GM12874 (cell line): ENCODE data around the gene MAVS.

ENCODE experiments used
- TF ChIP-seq, protein P1 (sequence below): IDR thresholded peaks from 2 replicates; pipeline ENCODE4 v1.5.1; 2011; ENCODE audit warnings: low read depth, mild to moderate bottlenecking, control low read depth, low read length, moderate library complexity; ENCODE audit not compliant: insufficient read depth

The MAVS gene

DNA sequence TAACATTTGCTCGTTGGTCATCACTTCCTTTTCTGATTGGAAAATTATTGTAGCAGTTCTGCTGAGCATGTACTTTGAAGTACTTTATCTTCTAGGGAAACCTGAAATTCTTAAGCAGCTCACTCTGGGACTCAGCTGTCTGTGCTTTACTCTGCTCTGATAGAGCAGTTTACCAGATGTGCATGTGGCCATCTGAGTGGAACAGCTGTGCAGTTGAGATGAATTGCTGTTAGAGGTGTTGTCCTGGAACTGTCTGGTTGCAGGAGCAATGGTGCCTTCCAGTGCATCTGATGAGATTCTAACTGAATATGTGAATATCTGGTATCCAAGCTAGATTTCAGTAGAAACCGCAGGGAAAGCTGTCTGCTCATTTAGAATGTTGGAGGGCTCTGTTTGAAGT is 69.7 kb downstream of the MAVS start:
- TF ChIP-seq, protein P1, sequence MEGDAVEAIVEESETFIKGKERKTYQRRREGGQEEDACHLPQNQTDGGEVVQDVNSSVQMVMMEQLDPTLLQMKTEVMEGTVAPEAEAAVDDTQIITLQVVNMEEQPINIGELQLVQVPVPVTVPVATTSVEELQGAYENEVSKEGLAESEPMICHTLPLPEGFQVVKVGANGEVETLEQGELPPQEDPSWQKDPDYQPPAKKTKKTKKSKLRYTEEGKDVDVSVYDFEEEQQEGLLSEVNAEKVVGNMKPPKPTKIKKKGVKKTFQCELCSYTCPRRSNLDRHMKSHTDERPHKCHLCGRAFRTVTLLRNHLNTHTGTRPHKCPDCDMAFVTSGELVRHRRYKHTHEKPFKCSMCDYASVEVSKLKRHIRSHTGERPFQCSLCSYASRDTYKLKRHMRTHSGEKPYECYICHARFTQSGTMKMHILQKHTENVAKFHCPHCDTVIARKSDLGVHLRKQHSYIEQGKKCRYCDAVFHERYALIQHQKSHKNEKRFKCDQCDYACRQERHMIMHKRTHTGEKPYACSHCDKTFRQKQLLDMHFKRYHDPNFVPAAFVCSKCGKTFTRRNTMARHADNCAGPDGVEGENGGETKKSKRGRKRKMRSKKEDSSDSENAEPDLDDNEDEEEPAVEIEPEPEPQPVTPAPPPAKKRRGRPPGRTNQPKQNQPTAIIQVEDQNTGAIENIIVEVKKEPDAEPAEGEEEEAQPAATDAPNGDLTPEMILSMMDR = no peak

DNA sequence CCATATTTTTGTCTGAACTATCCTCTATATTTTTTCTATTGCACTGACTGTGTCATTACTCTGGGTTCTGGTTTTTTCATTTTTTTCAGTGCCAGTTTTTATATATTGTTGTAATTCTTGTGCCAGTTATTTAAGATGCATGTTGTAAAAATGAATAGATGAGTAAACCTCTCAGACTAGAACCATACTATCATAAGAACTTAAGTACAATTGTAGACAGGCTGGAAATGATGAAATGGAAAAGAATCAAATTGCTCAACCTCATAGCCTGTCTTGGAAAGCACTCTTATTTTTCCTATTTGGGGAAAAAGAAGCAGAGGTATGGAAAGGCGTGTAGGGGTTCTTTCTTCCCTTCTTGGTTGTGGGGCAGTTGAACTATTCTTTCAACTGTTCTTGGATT is 72.7 kb downstream of the MAVS start:
- TF ChIP-seq, protein P1 = no peak

DNA sequence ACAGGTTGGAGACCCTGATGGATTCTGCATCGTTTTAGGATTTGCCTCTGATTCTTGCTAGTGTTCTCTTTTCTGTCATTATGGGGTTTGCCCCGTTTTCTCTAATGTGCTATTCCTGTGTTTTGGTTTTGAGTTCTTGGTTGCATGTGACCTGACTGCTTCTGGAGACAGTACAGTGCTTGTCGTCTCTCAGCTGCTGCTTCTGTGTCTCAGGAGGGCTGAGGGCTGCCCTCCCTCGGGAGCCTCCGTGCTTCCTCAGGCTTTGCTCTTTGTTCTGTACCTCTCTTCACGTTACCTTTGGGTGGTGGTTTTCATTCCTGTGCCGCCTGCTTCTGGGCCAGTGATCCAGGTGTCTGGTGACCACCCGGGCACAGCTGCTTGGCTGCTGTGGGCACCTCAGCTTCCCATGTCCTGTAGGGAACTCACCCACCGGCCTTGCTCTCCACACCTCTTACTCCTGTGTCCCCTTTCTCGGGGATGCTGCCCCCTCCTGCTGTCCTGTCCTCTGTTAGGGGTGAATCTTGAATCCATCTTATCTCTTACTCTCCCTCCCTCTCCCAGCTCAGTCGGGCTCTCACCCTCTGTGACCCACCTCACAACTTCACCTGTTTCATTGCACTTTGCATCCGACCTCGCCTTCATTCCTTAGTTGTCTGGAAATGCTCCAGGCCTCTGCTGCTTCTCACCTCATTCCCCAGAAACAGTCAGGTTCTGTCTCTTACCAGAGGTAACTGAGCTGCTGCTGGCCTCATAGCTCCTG is 75.8 kb downstream of the MAVS start:
- TF ChIP-seq, protein P1 = no peak

DNA sequence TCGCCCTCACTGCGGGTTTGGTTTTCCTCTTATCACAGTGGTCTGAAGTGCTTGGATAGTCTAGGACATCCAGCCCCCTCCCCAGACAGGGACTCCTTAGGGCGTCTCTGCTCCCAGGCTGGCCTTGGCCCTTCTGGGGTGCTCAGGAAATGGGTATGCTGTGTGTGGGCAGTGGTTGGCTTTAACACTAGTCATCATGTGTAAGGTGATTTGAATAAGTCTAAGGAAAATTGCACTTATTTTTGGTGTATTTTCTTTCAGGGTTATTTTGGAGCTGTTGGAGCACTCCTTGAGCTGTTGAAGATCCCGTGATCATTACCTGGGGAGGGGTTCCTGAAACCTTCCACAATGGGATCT is 76.3 kb downstream of the MAVS start:
- TF ChIP-seq, protein P1 = no peak

DNA sequence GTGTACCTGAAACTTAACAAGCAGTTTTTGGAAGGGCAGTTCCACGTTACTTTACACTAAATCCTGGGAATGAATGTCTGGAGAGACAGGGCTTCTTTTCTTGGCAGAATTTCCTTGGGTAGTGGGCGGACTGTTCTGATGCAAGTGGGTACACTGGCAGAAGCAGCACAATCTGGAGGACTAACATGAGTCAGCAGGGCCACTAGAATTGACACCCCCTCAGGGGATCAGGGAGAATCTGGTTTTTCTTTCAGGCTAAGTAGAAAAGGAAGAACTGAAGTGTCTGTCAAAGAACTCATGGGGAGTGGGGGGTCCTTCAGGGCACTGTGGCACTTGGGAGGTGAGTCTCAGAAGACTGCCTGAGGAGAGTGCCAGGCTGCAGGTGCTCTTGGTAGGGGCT is 77.2 kb downstream of the MAVS start:
- TF ChIP-seq, protein P1 = no peak

DNA sequence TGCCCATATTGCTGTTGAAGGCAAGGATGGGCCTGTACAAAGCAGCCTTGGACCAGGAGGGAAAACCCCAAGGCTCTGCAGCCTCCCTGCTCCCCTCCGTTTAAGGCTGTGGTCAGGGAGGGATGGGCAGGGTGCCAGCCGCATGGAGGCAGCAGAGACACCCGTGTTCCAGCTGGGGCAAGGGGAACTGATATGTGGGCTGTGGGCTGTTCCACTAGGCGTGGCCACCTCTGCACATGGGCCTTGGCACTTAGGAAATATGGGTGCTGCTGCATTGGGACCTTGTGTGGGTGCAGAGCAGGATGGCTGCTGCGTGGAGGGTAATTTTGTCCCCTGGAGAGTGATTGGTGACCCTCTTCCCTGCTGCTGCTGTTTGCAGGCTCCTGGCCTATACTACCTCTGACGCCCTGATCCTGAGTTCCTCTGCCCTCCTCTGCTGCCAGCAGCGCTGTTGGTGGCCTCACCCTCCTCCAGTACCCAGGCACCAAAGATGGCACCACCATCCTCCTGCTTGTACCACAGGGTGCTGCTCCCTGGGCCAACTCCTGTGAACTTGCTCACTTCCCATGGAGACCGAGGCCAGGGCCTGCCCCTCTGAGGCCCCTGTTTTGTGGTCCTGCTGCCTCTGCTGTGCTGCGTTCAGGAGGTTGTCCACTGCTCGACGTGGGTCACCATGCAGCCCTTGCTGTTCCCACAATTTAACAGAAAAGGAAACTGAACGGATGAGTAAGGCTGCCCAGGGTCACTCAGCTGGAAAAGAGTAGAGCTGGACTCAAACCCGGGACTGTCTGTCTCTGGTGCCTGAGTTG is 77.9 kb downstream of the MAVS start:
- TF ChIP-seq, protein P1 = no peak

DNA sequence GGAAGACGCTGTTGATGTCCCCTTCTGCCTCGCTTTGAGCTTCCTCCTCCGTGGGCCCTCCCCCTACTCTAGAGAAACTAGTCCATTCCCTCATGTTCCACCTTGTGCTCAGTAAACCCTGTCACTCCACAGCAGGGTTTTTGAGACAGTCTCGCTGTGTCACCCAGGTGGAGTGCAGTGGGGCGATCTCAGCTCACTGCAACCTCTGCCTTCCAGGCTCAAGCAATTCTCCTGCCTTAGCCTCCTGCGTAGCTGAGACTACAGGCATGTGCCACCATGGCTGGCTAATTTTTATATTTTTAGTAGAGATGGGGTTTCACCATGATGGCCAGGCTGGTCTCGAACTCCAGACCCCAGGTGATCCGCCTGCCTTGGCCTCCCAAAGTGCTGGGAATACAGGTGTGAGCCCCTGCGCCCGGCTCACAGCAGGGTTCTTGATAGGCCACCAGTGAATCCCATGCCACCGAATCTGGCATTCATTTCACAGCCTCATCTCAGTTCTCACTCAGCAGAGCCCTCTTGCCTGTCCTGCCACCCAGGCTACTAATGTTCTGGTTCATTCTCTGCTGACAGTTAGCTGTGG is 78.6 kb downstream of the MAVS start:
- TF ChIP-seq, protein P1 = no peak
